ENCODE results near the gene SIGLEC1. TPM values are rescaled to one million over a fixed set of nuclear protein-coding genes. Genes with fewer than 3 reads are reported as not detected.

Gene SIGLEC1
- total RNA-seq, 1 experiment from 2014 or later = 0.17 TPM

- no peak overlapping the region for H3K27ac ChIP-seq (ENCODE audit: low read depth, low read length)
- intact Hi-C loops (cut with micrococcal nuclease) = no loop called here
- H3K36me3 ChIP-seq (ENCODE audit: control insufficient read depth in 1 of 2, insufficient read depth in 2 of 2, low read length in 2 of 2) = no peaks in the 10 kb centered on the region
- ATAC-seq = no peak
- TF ChIP-seq ZFX (IDR thresholded peaks at IDR 0.05) (no peak), ZNF274 (IDR thresholded peaks at IDR 0.05; ENCODE audit: low read depth, low read length) (no peak), TCF7L2 (IDR thresholded peaks at IDR 0.05; ENCODE audit: borderline replicate concordance, extremely low read depth, insufficient read depth, insufficient read length) (no peak), CEBPB (IDR thresholded peaks at IDR 0.05; ENCODE audit: low read depth) (no peak), MAX (IDR thresholded peaks at IDR 0.05) (no peak), JUND (IDR thresholded peaks at IDR 0.05) (no peak), SRF (IDR thresholded peaks at IDR 0.05; ENCODE audit: low read depth) (no peak), EZH2phosphoT487 (IDR thresholded peaks at IDR 0.05; ENCODE audit: borderline replicate concordance) (no peak), CBX3 (IDR thresholded peaks at IDR 0.05; ENCODE audit: low read depth) (no peak), FOSL1 (IDR thresholded peaks at IDR 0.05; ENCODE audit: low read depth) (no peak), EGR1 (IDR thresholded peaks at IDR 0.05; ENCODE audit: low read depth) (no peak), ZBTB33 (IDR thresholded peaks at IDR 0.05; ENCODE audit: extremely low read depth, insufficient replicate concordance, low read length) (no peak), EZH2 (IDR thresholded peaks at IDR 0.05) (no peak), CTCF (IDR thresholded peaks at IDR 0.05 in 2 of 3, conservative IDR thresholded peaks at IDR 0.05 in 1 of 3; ENCODE audit: borderline replicate concordance in 1 of 3, insufficient read depth in 1 of 3, low read depth in 2 of 3, low read length in 2 of 3) (no peak)
- CTCF ChIA-PET = no interaction called here
- H2AFZ ChIP-seq (ENCODE audit: low read depth, low read length, poor library complexity, severe bottlenecking) = no peak overlapping the region
- H4K20me1 ChIP-seq (ENCODE audit: insufficient read depth) = no peaks in the 10 kb centered on the region
- no peak overlapping the region for H3K9ac ChIP-seq (ENCODE audit: low read length)
- RAD21 ChIA-PET (ENCODE audit: low non-redundant PET in 1 of 2, low total read pairs in 2 of 2, uncharacterized antibody in 2 of 2, unreplicated experiment in 2 of 2) = no interaction called here
- POLR2A ChIA-PET = no interaction called here
- DNase-seq (ENCODE audit: low read depth, low spot score) = no peak
- no peak overlapping the region for H3K4me3 ChIP-seq (replicated peaks in 1 of 2; ENCODE audit: low read depth in 1 of 2, low read length in 2 of 2)
- no peaks in the 10 kb centered on the region for H3K79me2 ChIP-seq (ENCODE audit: insufficient read depth, low read length)
- H3K4me1 ChIP-seq (ENCODE audit: control insufficient read depth in 1 of 2, insufficient read depth in 2 of 2, low read length in 2 of 2) = peaks cover 0 to 11% of the 10 kb centered on the region in 2 experiments; a peak in 1 of 4 replicates
- H3K9me2 ChIP-seq (ENCODE audit: insufficient read depth) = no peaks in the 10 kb centered on the region
- H3K27me3 ChIP-seq (ENCODE audit: insufficient read depth, low read length) = peaks cover 14% of the 10 kb centered on the region
- H3K9me3 ChIP-seq (ENCODE audit: control insufficient read depth in 1 of 2, insufficient read depth in 1 of 2, low read depth in 1 of 2, low read length in 2 of 2) = no peaks in the 10 kb centered on the region
- BruUV-seq (replicated peaks) = no TSS peak
- H3K4me2 ChIP-seq (ENCODE audit: low read length) = no peak overlapping the region
Measured at GRCh38 chr20:3723284-3723683, 10.9 kb upstream of the SIGLEC1 start.
